ENCODE measurements around the gene DNAI4. TPM values are rescaled to one million over a fixed set of nuclear protein-coding genes. Genes with fewer than 3 reads are reported as not detected.
"Not testable (repeated sequence)": the region's sequence is repeated elsewhere in the genome, so short reads cannot be mapped to it uniquely, and the experiment has no call there.

The DNAI4 gene
- total and polyA plus RNA-seq, 2 of the 4 experiments (the other 2 are of a cell fraction): 0.63 to 1.6 TPM

DNA sequence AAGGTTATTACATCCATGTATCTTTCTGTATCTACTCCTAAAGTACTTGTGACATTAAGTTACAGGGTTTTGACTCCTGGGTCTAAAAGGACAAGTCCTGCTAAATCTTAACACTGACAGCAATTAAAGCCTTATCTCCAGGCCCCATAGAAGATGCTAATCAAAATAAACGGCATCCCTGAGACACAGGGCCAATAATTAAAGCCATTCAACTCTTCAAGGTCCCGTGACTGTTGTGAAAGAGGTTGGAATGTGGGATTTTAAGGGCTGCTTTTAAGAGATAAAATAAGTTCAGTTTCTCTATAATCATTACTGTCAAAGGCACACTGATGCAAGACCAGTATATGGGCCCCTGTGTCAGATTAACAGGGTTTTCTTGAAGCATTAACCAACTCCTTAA is 8.3 kb downstream of the DNAI4 start:
- Histone ChIP-seq H2BK20ac (ENCODE audit: low read depth, low read length) (no peak overlapping the region), H3K36me3 (ENCODE audit: control insufficient read depth, insufficient read depth, low read length) (no peaks in the 10 kb centered on the region), H2BK5ac (ENCODE audit: low read depth, low read length, poor library complexity, severe bottlenecking) (no peak overlapping the region), H3K27ac (ENCODE audit: insufficient read depth, low read length) (no peak overlapping the region), H3K79me1 (ENCODE audit: low read depth in 1 of 2, low read length in 2 of 2) (0 out of 4 replicates have a peak, but pooled peaks cover 0 to 5% of the 10 kb centered on the region in 2 experiments), H3K4ac (ENCODE audit: low read depth, low read length) (no peak overlapping the region), H3K4me2 (ENCODE audit: low read depth, low read length) (no peak overlapping the region), H3K9me3 (ENCODE audit: control insufficient read depth, insufficient read depth, low read length) (no peaks in the 10 kb centered on the region), H3K23ac (ENCODE audit: low read depth, low read length) (no peak overlapping the region), H4K5ac (ENCODE audit: low read depth, low read length) (no peak overlapping the region), H2BK15ac (ENCODE audit: low read depth, low read length) (no peak overlapping the region), H3K56ac (ENCODE audit: extremely low read depth, insufficient read depth, low read length) (no peak overlapping the region), H3K4me1 (ENCODE audit: control insufficient read depth, insufficient read depth, low read length) (no peaks in the 10 kb centered on the region), H3K4me3 (ENCODE audit: insufficient read depth, low read depth, low read length) (no peak overlapping the region), H2AK9ac (replicated peaks; ENCODE audit: low read depth, low read length, poor library complexity) (no peak overlapping the region), H4K8ac (ENCODE audit: low read depth in 2 of 2, low read length in 2 of 2) (no peak overlapping the region), H2AFZ (replicated peaks; ENCODE audit: low read length, poor library complexity) (no peak overlapping the region), H4K20me1 (ENCODE audit: insufficient read depth, low read length) (no peaks in the 10 kb centered on the region), H3K9ac (ENCODE audit: low read depth, low read length) (no peak overlapping the region), H3K18ac (ENCODE audit: low read depth, low read length) (no peak overlapping the region), H3K14ac (replicated peaks; ENCODE audit: low read depth, low read length) (no peak overlapping the region), H2BK120ac (ENCODE audit: low read depth, low read length) (no peak overlapping the region), H3K9me1 (ENCODE audit: insufficient read depth, low read length) (no peaks in the 10 kb centered on the region), H3K27me3 (ENCODE audit: control insufficient read depth, insufficient read depth, low read length) (no peaks in the 10 kb centered on the region), H2AK5ac (ENCODE audit: low read depth, low read length) (no peak overlapping the region), H4K91ac (ENCODE audit: insufficient read depth, low read depth, low read length) (no peak overlapping the region)
- in situ Hi-C loops (cut with MboI; ENCODE audit: low sequenced_read_pairs) (no loop called here), dilution Hi-C loops (cut with HindIII; ENCODE audit: low sequenced_read_pairs, unreplicated experiment) (no loop called here), intact Hi-C loops (cut with micrococcal nuclease) (no loop called here)
- no CpG with 5 or more reads among the region's 2 CpGs for WGBS, 2 experiments (ENCODE audit: extremely low coverage in 2 of 2, insufficient read length in 1 of 2)
- POLR2A ChIA-PET (ENCODE audit: unreplicated experiment): no interaction called here
- no peak for ATAC-seq (ENCODE audit: low read depth)
- TF ChIP-seq SMC3 (IDR thresholded peaks at IDR 0.05; ENCODE audit: low read depth, low read length): no peak
- TF ChIP-seq NFE2L2 (IDR thresholded peaks at IDR 0.05; ENCODE audit: low read depth, low read length): no peak
- TF ChIP-seq BHLHE40 (IDR thresholded peaks at IDR 0.05; ENCODE audit: low read depth, low read length): peak; percentile 54; the same call in 1 of the 2 replicates
- TF ChIP-seq CEBPB (IDR thresholded peaks at IDR 0.05; ENCODE audit: low read depth, low read length): 0 out of 2 replicates have a peak, but pooled peaks have one; percentile 17
- CTCF ChIA-PET: no interaction called here
- no TSS peak for BruUV-seq (replicated peaks)
- DNase-seq: no peak

DNA sequence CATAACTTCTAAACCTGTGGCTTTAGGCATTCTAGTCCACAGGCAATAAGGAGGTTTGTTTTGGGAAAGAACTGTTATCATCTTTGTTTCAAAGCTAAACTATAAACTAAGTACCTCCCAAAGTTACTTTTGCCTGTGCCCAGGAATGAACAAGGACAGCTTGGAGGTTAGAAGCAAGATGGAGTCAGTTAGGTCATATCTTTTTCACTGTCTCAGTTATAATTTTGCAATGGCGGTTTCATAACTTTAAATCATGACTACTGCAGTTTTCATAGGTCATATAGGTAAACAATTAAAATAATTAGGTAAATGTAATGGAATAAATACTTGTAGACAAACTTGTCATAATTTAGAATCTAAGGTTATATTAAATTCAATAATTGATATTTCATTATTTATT is 9.5 kb downstream of the DNAI4 start:
- H4K8ac ChIP-seq (ENCODE audit: low read depth in 2 of 2, low read length in 2 of 2); H2AK5ac ChIP-seq (ENCODE audit: low read depth, low read length); intact Hi-C loops (cut with micrococcal nuclease); H2BK120ac ChIP-seq (ENCODE audit: low read depth, low read length); H3K4me1 ChIP-seq (ENCODE audit: control insufficient read depth, insufficient read depth, low read length); H2AK9ac ChIP-seq (replicated peaks; ENCODE audit: low read depth, low read length, poor library complexity); H2AFZ ChIP-seq (replicated peaks; ENCODE audit: low read length, poor library complexity); H4K91ac ChIP-seq (ENCODE audit: insufficient read depth, low read depth, low read length); ATAC-seq (ENCODE audit: low read depth); H2BK20ac ChIP-seq (ENCODE audit: low read depth, low read length); H2BK5ac ChIP-seq (ENCODE audit: low read depth, low read length, poor library complexity, severe bottlenecking); DNase-seq; H4K20me1 ChIP-seq (ENCODE audit: insufficient read depth, low read length); H3K23ac ChIP-seq (ENCODE audit: low read depth, low read length); H3K27me3 ChIP-seq (ENCODE audit: control insufficient read depth, insufficient read depth, low read length); in situ Hi-C loops (cut with MboI; ENCODE audit: low sequenced_read_pairs); H3K9me1 ChIP-seq (ENCODE audit: insufficient read depth, low read length); H3K9ac ChIP-seq (ENCODE audit: low read depth, low read length); H3K18ac ChIP-seq (ENCODE audit: low read depth, low read length); dilution Hi-C loops (cut with HindIII; ENCODE audit: low sequenced_read_pairs, unreplicated experiment); H3K36me3 ChIP-seq (ENCODE audit: control insufficient read depth, insufficient read depth, low read length); H3K4ac ChIP-seq (ENCODE audit: low read depth, low read length); POLR2A ChIA-PET (ENCODE audit: unreplicated experiment); H3K9me3 ChIP-seq (ENCODE audit: control insufficient read depth, insufficient read depth, low read length); H3K79me1 ChIP-seq (ENCODE audit: low read depth in 1 of 2, low read length in 2 of 2); H3K14ac ChIP-seq (replicated peaks; ENCODE audit: low read depth, low read length); H3K56ac ChIP-seq (ENCODE audit: extremely low read depth, insufficient read depth, low read length); H2BK15ac ChIP-seq (ENCODE audit: low read depth, low read length); H3K27ac ChIP-seq (ENCODE audit: insufficient read depth, low read length); H3K4me3 ChIP-seq (ENCODE audit: insufficient read depth, low read depth, low read length); BruUV-seq (replicated peaks); H3K4me2 ChIP-seq (ENCODE audit: low read depth, low read length); H4K5ac ChIP-seq (ENCODE audit: low read depth, low read length): not testable (repeated sequence)
- no CpG with 5 or more reads among the region's 1 CpG for WGBS, 2 experiments (ENCODE audit: extremely low coverage in 2 of 2, insufficient read length in 1 of 2)
- CTCF ChIA-PET: interaction anchor here (0.6 to 1.3 kb wide), 3 partner anchors 9 to 362 kb away, joined by 3 to 4 read pairs (median 3); partner anchors contain the start of genes DNAI4 and MIER1

Data from IMR-90 (cell line).